Measurements from ENCODE around the gene RGMB.

GRCh38 chr5:98813755-98814154 lies 40.3 kb downstream of the RGMB start:
- TF ChIP-seq POLR2AphosphoS5 (IDR thresholded peaks at IDR 0.05; ENCODE audit: borderline replicate concordance, low read depth, low read length) (no peak), EZH2 (IDR thresholded peaks at IDR 0.05) (no peak), FOXP2 (optimal IDR thresholded peaks at IDR 0.05; ENCODE audit: control extremely low read depth, extremely low read length, insufficient read depth) (no peak)
